Natural killer cell (primary cell): ENCODE measurements around the gene POLD4. TPM values are rescaled to one million over a fixed set of nuclear protein-coding genes. Genes with fewer than 3 reads are reported as not detected.
A peak's percentile ranks its signal among the peaks of the same experiment; 100 is the strongest.

Experiments used
- ATAC-seq, 3 donors: fragments of 150-1000 bp in 2 of 3; fragments of 200-7000 bp in 1 of 3; cut with Tn5 transposase; 1 replicate in 1 of 3; 2 replicates in 2 of 3; pipeline ENCODE4 v1.10.0; 2021; ENCODE audit warnings: mild to moderate bottlenecking in 2 of 3, moderate library complexity in 2 of 3
- DNase-seq, 2 donors: peaks; one replicate each; pipeline versions ENCODE4 v3.0.0 to v3.0.0-alpha.2; 2013 to 2021; ENCODE audit warnings: mixed read lengths in 1 of 2
- H3K27ac ChIP-seq: one replicate; pipeline ENCODE4 v1.5.1; 2013; ENCODE audit warnings: mild to moderate bottlenecking, low read length
- H3K27me3 ChIP-seq: one replicate; pipeline ENCODE4 v1.6.1; 2013; ENCODE audit warnings: low read length; ENCODE audit not compliant: control insufficient read depth, insufficient read depth
- H3K36me3 ChIP-seq: one replicate; pipeline ENCODE4 v1.6.1; 2013; ENCODE audit warnings: low read length; ENCODE audit not compliant: control insufficient read depth, insufficient read depth
- H3K4me1 ChIP-seq: one replicate; pipeline ENCODE4 v1.6.1; 2013; ENCODE audit warnings: low read length; ENCODE audit not compliant: control insufficient read depth, insufficient read depth
- H3K4me3 ChIP-seq: one replicate; pipeline ENCODE4 v1.5.1; 2013; ENCODE audit warnings: low read length
- H3K9me3 ChIP-seq: one replicate; pipeline ENCODE4 v1.6.1; 2013; ENCODE audit warnings: low read length; ENCODE audit not compliant: control insufficient read depth, insufficient read depth
- H3K27ac Mint-ChIP-seq, 2 donors: one replicate each; pipeline ENCODE4 v1.8.0; 2022; ENCODE audit warnings: mild to moderate bottlenecking in 2 of 2, mixed read lengths in 2 of 2, moderate library complexity in 1 of 2
- H3K27me3 Mint-ChIP-seq, 2 donors: one replicate each; pipeline ENCODE4 v1.8.0; 2022; ENCODE audit warnings: low read depth in 2 of 2, mixed read lengths in 2 of 2
- H3K36me3 Mint-ChIP-seq: one replicate; pipeline ENCODE4 v1.8.0; 2022; ENCODE audit warnings: mixed read lengths
- H3K4me1 Mint-ChIP-seq, 2 donors: one replicate each; pipeline ENCODE4 v1.8.0; 2022; ENCODE audit warnings: mixed read lengths in 2 of 2
- H3K4me3 Mint-ChIP-seq: one replicate; pipeline ENCODE4 v1.8.0; 2022; ENCODE audit warnings: mild to moderate bottlenecking, moderate library complexity, mixed read lengths
- H3K9me3 Mint-ChIP-seq, 2 donors: one replicate each; pipeline ENCODE4 v1.8.0; 2022; ENCODE audit warnings: mixed read lengths in 2 of 2
- CTCF ChIP-seq: fragments of 200-600 bp; IDR thresholded peaks from one replicate; pipeline ENCODE4 v1.8.0; 2022; ENCODE audit warnings: antibody characterized with exemption
- WGBS: methylation state at CpG from one replicate; pipeline ENCODE4 v1.1.7; 2013; ENCODE audit warnings: missing lambda C conversion rate; ENCODE audit not compliant: insufficient coverage; 5-methylcytosine and 5-hydroxymethylcytosine counted together
- intact Hi-C: fragments of 100-400 bp; cut with micrococcal nuclease; formaldehyde crosslinking; loops from one replicate; pipeline ENCODE4 v1.14.2; 2022
- total RNA-seq, 4 donors: library from RNA; stranded (reverse); fragments of 120-200 nt in 1 of 4; gene quantifications; one replicate each; pipeline versions ENCODE4 v1.2.3 to v1.2.4, GENCODE V29; 2013 to 2022

The POLD4 gene
- total RNA-seq, 3 donors from 2014 or later (not counting 1 experiment from before 2014, with no cell fraction given) = 45.8 to 63.7 (median 60.5) TPM

DNA sequence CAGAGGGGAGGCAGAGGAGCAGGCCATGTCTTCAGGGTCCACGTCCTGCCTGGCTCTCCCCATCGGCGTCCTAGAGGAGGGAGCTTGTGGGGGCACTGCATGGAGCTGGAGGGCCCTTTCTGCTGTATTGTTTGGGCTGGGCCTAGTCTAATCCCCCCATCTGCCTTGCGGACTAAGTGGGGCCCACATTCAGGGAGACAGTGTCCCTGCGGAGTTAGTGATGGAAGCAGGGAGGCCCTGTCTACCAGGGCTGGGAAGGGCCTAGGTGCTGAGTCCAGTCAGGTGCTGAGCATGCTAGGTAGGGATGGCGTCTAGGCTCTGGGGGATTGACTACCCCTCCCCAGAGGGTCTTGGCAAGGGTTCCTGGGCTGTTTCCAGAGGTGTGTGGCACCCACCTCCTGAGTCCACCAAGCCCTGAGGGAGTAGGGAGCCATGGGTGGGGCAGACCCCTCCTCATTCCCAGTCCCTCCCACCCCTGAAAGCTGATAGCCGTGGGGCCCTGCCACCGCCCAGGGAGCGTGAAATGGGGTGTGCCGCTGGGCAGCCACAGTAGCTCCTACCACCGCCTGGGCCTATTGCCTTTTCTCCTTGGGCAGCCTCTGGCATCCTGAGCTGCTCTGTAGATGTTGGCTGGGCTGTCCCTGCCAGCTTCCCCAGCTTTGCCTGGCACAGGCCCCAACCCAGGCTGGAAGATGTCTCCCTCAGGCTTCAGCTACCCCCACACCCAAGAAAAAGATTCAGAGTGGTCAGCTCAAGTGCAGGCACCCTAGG, 1.9 kb upstream of the POLD4 start:
- no peak for TF ChIP-seq CTCF
- Mint-ChIP-seq H3K27me3 (peaks cover 0 to 9% of the 10 kb centered on the region in 2 donors), H3K4me1 (peaks cover 23 to 35% of the 10 kb centered on the region in 2 donors), H3K36me3 (no peaks in the 10 kb centered on the region), H3K4me3 (no peak overlapping the region), H3K27ac (peak overlapping the region in 1 of 2 donors; percentile 99), H3K9me3 (no peaks in the 10 kb centered on the region)
- intact Hi-C loops = no loop called here
- DNase-seq = peak in 1 of 2 donors; percentile 5
- Histone ChIP-seq H3K4me3 (no peak overlapping the region), H3K9me3 (no peaks in the 10 kb centered on the region), H3K4me1 (peaks cover 74% of the 10 kb centered on the region), H3K27ac (no peak overlapping the region), H3K27me3 (no peaks in the 10 kb centered on the region), H3K36me3 (no peaks in the 10 kb centered on the region)
- 93% methylated on average over 11 of the region's 11 CpGs for WGBS
- ATAC-seq = no peak

DNA sequence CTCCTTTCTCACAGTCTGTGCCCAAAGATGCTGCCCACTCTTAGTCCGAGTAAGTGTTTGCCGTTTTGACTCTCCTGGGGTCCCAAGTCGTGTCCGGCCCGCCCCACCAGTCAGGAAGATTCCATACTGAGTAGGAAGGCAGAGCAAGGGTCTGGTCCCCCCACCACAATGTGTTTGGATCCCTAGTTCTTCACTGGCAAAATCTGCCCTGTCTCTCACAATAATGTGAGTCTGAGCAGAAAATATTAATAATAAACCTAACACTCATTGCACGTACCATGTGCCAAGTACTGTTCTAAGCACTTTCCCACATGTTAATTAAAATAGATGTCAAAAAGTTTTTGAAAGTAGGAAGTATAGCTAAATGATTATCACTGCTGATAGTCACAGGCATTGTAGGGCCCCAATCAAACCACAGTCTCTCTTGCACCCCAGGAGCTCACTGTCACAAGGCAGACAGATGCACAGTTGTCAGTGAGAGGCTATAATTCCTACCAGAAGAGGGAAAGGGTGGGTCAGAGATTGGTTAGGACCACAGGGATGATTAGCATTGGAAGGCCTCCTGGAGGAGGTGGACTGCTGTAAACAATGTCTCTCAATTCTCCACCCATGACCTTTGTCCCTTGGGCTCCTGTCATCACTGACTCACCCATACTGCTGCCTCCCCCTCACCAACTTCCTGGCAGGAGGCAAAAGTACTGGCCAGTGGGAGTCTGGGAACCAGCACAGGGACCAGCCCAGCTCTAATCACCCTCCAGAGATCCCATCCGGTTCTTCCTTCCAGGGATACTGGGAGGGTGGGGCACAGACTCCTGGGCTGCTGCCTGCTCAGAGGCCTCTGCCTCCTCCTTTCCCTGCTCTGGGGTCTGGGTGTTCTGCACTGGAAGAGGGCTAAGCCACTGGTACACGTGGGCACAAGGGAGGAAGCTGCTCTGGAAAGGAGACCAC, 1.0 kb upstream of the POLD4 start:
- H3K9me3 ChIP-seq = no peaks in the 10 kb centered on the region
- no peaks in the 10 kb centered on the region for H3K9me3 Mint-ChIP-seq
- H3K4me3 ChIP-seq = no peak overlapping the region
- H3K27me3 ChIP-seq = no peaks in the 10 kb centered on the region
- no peaks in the 10 kb centered on the region for H3K36me3 ChIP-seq
- 65% methylated on average over 7 of the region's 8 CpGs for WGBS
- H3K36me3 Mint-ChIP-seq = no peaks in the 10 kb centered on the region
- peaks cover 0 to 9% of the 10 kb centered on the region in 2 donors for H3K27me3 Mint-ChIP-seq
- TF ChIP-seq CTCF = no peak
- peak overlapping the region; percentile 97 for H3K27ac ChIP-seq
- peak overlapping the region; percentile 96 to 99 for H3K27ac Mint-ChIP-seq
- ATAC-seq (no peak), DNase-seq (peak in 1 of 2 donors; percentile 39)
- peaks cover 23 to 41% of the 10 kb centered on the region in 2 donors for H3K4me1 Mint-ChIP-seq
- intact Hi-C loops = no loop called here
- H3K4me3 Mint-ChIP-seq = peak overlapping the region; percentile 97
- peaks cover 78% of the 10 kb centered on the region for H3K4me1 ChIP-seq

- Histone ChIP-seq H3K9me3 (no peaks in the 10 kb centered on the region), H3K27me3 (no peaks in the 10 kb centered on the region), H3K36me3 (no peaks in the 10 kb centered on the region), H3K27ac (peak overlapping the region; percentile 97), H3K4me1 (peaks cover 70% of the 10 kb centered on the region), H3K4me3 (peak overlapping the region; percentile 73)
- intact Hi-C loops = loop anchor here (1.0 kb wide), 2 partner anchors 35 to 156 kb away; partner anchors contain the start of gene CDK2AP2
- no peaks in the 10 kb centered on the region for H3K36me3 Mint-ChIP-seq
- DNase-seq (peak in 1 of 2 donors; percentile 85), ATAC-seq (peak; percentile 48 to 71 (median 50))
- H3K27ac Mint-ChIP-seq = peak overlapping the region; percentile 96 to 99
- peak overlapping the region; percentile 97 for H3K4me3 Mint-ChIP-seq
- peaks cover 23 to 41% of the 10 kb centered on the region in 2 donors for H3K4me1 Mint-ChIP-seq
- TF ChIP-seq CTCF = no peak
- WGBS = 13% methylated on average over 25 of the region's 25 CpGs
- no peaks in the 10 kb centered on the region for H3K27me3 Mint-ChIP-seq
- H3K9me3 Mint-ChIP-seq = no peaks in the 10 kb centered on the region
Observed at GRCh38 chr11:67352546-67353316, 615 bp downstream of the POLD4 start.
